ENCODE measurements around the gene FBXO7.

DNA sequence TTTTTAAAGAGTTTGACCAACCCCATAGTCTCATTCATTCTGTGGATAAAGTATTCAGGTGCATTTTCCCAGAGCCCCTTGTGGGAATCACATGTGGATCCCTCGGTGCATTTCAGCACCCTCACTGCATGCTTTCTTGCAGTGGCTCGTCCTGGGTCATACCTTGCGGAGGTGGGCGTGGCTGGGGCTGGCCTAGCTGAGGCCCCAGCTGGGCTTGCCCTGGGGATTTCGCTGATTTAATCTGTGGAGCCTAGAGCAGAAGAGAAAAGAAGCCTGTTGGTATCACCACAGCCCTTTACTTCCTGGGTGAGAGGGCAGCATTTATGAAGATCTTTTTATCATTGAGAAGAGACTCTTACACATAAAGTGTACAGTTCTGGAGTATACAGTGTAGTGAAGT is 53.1 kb downstream of the FBXO7 start:
- TF ChIP-seq, protein P1, sequence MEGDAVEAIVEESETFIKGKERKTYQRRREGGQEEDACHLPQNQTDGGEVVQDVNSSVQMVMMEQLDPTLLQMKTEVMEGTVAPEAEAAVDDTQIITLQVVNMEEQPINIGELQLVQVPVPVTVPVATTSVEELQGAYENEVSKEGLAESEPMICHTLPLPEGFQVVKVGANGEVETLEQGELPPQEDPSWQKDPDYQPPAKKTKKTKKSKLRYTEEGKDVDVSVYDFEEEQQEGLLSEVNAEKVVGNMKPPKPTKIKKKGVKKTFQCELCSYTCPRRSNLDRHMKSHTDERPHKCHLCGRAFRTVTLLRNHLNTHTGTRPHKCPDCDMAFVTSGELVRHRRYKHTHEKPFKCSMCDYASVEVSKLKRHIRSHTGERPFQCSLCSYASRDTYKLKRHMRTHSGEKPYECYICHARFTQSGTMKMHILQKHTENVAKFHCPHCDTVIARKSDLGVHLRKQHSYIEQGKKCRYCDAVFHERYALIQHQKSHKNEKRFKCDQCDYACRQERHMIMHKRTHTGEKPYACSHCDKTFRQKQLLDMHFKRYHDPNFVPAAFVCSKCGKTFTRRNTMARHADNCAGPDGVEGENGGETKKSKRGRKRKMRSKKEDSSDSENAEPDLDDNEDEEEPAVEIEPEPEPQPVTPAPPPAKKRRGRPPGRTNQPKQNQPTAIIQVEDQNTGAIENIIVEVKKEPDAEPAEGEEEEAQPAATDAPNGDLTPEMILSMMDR (IDR thresholded peaks at IDR 0.05; ENCODE audit: insufficient read depth, low read length, poor library complexity, severe bottlenecking) = no peak
- no peak for TF ChIP-seq EZH2phosphoT487 (conservative IDR thresholded peaks at IDR 0.05; ENCODE audit: low read length)
